HL-60 (cell line): Measurements from ENCODE around the gene GOLM1.

ENCODE experiments used
- DNase-seq, 2 experiments: peaks; one replicate each; pipeline ENCODE4 v3.0.0-alpha.2; 2010 to 2020; ENCODE audit warnings: low read depth in 1 of 2, low spot score in 1 of 2
- H3K27ac ChIP-seq: fragments of 250-450 bp; sonication (Bioruptor Pico); replicated peaks from 2 replicates; pipeline ENCODE4 v1.5.1; 2020; ENCODE audit warnings: mild to moderate bottlenecking, moderate library complexity
- H3K27me3 ChIP-seq: fragments of 250-450 bp; sonication (Bioruptor Pico); 2 replicates; pipeline ENCODE4 v1.5.1; 2021; ENCODE audit warnings: mild to moderate bottlenecking, moderate library complexity; ENCODE audit not compliant: insufficient read depth, poor library complexity, severe bottlenecking
- H3K4me3 ChIP-seq: replicated peaks from 2 replicates; pipeline ENCODE4 v1.5.1; 2011; ENCODE audit warnings: mild to moderate bottlenecking, control low read depth, low read length; ENCODE audit not compliant: insufficient read depth
- GABPA ChIP-seq: IDR thresholded peaks from 2 replicates; pipeline ENCODE4 v1.6.1; 2012; ENCODE audit warnings: low read depth
- POLR2AphosphoS5 ChIP-seq: IDR thresholded peaks from 2 replicates; pipeline ENCODE4 v1.6.1; 2012; ENCODE audit warnings: low read depth
- SPI1 ChIP-seq: IDR thresholded peaks from 2 replicates; pipeline ENCODE4 v1.6.1; 2012; ENCODE audit warnings: low read depth, mild to moderate bottlenecking, borderline replicate concordance
- TF ChIP-seq, protein P1 (sequence below): IDR thresholded peaks from 2 replicates; pipeline ENCODE4 v1.6.1; 2012; ENCODE audit warnings: low read depth; ENCODE audit not compliant: insufficient replicate concordance
- TF ChIP-seq, protein P2 (sequence below): IDR thresholded peaks from one replicate; pipeline ENCODE4 v1.5.1; 2011; ENCODE audit warnings: low read length, control low read depth, inconsistent platforms; ENCODE audit not compliant: insufficient read depth

The GOLM1 gene

DNA sequence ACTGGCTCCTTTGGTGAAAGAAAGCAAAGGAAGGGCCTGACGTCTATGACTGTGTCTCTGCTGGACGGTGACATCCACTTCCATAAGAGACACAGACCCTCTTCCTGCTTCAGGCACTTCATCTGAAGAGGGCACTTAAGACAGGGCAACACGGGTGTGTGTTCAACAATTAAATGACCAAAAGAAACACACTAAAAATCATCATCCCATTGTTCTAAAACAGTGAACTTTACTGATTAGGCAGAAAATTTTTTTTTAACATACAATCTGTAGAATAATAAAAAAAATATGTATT lies 58.5 kb downstream of the GOLM1 start:
- H3K27ac ChIP-seq, result no peak overlapping the region
- DNase-seq, result no peak
- H3K27me3 ChIP-seq, result no peaks in the 10 kb centered on the region
- no peak overlapping the region for H3K4me3 ChIP-seq
- TF ChIP-seq, protein P1, sequence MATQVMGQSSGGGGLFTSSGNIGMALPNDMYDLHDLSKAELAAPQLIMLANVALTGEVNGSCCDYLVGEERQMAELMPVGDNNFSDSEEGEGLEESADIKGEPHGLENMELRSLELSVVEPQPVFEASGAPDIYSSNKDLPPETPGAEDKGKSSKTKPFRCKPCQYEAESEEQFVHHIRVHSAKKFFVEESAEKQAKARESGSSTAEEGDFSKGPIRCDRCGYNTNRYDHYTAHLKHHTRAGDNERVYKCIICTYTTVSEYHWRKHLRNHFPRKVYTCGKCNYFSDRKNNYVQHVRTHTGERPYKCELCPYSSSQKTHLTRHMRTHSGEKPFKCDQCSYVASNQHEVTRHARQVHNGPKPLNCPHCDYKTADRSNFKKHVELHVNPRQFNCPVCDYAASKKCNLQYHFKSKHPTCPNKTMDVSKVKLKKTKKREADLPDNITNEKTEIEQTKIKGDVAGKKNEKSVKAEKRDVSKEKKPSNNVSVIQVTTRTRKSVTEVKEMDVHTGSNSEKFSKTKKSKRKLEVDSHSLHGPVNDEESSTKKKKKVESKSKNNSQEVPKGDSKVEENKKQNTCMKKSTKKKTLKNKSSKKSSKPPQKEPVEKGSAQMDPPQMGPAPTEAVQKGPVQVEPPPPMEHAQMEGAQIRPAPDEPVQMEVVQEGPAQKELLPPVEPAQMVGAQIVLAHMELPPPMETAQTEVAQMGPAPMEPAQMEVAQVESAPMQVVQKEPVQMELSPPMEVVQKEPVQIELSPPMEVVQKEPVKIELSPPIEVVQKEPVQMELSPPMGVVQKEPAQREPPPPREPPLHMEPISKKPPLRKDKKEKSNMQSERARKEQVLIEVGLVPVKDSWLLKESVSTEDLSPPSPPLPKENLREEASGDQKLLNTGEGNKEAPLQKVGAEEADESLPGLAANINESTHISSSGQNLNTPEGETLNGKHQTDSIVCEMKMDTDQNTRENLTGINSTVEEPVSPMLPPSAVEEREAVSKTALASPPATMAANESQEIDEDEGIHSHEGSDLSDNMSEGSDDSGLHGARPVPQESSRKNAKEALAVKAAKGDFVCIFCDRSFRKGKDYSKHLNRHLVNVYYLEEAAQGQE, result no peak
- TF ChIP-seq SPI1 (no peak), POLR2AphosphoS5 (no peak), GABPA (no peak)
- TF ChIP-seq, protein P2, sequence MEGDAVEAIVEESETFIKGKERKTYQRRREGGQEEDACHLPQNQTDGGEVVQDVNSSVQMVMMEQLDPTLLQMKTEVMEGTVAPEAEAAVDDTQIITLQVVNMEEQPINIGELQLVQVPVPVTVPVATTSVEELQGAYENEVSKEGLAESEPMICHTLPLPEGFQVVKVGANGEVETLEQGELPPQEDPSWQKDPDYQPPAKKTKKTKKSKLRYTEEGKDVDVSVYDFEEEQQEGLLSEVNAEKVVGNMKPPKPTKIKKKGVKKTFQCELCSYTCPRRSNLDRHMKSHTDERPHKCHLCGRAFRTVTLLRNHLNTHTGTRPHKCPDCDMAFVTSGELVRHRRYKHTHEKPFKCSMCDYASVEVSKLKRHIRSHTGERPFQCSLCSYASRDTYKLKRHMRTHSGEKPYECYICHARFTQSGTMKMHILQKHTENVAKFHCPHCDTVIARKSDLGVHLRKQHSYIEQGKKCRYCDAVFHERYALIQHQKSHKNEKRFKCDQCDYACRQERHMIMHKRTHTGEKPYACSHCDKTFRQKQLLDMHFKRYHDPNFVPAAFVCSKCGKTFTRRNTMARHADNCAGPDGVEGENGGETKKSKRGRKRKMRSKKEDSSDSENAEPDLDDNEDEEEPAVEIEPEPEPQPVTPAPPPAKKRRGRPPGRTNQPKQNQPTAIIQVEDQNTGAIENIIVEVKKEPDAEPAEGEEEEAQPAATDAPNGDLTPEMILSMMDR, result no peak

DNA sequence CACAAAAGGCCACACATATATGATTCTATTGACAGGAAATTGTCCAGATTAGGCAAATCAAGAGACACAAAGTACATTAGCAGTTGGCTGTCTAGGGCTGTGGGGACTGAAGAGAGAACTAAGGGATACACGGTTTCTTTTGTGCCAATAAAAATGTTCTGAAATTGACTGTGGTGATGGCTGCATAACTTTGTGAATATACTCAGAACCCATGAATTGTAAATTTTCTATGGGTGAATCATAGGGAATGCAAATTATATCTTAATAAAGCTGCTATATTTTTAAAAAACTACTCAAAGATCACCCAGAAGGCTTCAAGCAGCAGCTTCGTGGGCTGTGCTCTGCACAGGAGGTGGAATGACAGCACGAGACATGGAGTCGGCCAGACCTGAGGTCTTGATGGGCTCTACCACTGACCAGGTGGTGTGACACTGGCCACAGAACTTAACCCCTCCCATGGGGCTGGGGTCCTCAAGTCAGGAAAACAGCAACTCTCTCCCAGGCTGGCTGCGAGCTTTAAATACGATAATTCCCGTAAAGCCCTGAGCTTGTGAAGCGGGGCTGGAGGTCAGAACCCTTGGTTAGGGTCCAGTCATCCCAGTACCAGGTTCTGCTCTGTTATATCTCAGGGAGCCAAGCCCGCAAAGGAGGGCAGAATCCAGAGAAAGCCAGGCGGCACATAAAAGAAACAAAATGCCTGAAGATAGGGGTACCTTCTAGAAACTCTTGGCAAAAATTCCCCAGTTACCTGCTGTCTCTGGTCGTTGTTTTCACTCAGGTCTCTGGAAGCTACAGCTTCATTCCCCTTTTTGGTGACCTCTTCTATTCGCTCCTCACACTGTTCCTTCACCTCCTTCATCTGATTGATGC lies 59.1 kb downstream of the GOLM1 start:
- no peak for TF ChIP-seq GABPA
- TF ChIP-seq SPI1, result no peak
- TF ChIP-seq, protein P1, result no peak
- TF ChIP-seq, protein P2, result no peak
- no peak for TF ChIP-seq POLR2AphosphoS5
- H3K4me3 ChIP-seq, result no peak overlapping the region
- no peak for DNase-seq
- H3K27ac ChIP-seq, result no peak overlapping the region
- no peaks in the 10 kb centered on the region for H3K27me3 ChIP-seq

DNA sequence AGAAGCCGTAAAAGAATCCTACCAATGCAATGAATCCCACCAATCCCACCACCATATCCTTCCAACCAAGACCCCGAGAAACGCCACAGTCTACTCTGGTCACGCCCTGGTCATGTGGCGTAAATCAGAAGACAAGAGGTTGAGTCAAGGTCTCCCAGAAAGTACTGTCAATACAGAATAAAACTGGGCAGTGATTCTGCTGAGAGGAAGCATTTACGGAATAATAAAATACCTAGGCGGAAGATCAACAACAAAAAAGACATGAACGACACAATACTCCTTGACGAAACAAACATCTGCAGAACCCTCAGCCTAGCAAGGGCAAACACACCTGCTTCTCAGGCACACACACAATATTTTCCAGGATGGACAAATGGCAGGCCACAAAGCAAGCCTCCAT lies 62.8 kb downstream of the GOLM1 start:
- H3K27ac ChIP-seq, result no peak overlapping the region
- no peak for DNase-seq
- H3K27me3 ChIP-seq, result no peaks in the 10 kb centered on the region
- H3K4me3 ChIP-seq, result no peak overlapping the region
- TF ChIP-seq, protein P2, result no peak
- TF ChIP-seq, protein P1, result no peak
- TF ChIP-seq GABPA (no peak), SPI1 (no peak), POLR2AphosphoS5 (no peak)
